HFF-Myc (cell line): ENCODE results near the gene CPVL.

Source experiments
- DNase-seq: peaks from one replicate; pipeline ENCODE4 v3.0.0-alpha.2; 2011; ENCODE audit warnings: low read depth; ENCODE audit errors: extremely low read depth
- H3K4me3 ChIP-seq: replicated peaks from 2 replicates; pipeline ENCODE4 v1.5.1; 2011; ENCODE audit warnings: low read depth, mild to moderate bottlenecking, control low read depth, low read length
- TF ChIP-seq, protein P1 (sequence below): IDR thresholded peaks from 2 replicates; pipeline ENCODE4 v1.5.1; 2012; ENCODE audit warnings: mild to moderate bottlenecking, low read depth, low read length, control low read depth; ENCODE audit errors: missing control alignments

CPVL gene

DNA sequence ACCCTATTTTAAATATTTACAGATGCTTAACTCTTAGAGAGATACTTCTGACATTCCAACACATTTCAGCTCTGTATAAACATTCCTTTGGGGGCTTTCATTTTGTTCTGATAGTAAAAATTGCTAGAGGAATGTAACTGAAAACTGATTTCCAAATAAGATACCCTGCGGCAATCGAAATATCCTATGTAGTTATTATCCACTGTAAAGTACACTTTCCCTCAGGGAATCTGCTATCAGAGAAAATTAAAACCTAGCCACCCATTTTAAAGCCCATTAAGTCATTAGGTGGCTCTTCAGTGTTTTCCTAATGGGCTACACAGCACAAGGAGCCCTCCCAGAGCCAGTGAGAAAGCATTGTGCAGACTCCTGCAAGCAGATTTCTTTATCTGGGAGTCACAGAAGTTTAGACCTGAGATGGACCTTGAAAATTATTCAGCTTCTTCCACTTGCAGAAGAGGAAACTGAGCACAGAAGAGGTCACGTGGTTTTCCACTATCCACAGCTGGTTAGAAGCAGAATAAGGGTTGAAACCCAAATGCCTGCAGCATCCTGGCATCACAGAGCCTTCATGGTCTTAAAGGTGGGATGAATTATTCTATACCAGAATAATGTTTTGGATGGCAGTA, 12.6 kb upstream of the CPVL start:
- no peak for DNase-seq
- TF ChIP-seq, protein P1, sequence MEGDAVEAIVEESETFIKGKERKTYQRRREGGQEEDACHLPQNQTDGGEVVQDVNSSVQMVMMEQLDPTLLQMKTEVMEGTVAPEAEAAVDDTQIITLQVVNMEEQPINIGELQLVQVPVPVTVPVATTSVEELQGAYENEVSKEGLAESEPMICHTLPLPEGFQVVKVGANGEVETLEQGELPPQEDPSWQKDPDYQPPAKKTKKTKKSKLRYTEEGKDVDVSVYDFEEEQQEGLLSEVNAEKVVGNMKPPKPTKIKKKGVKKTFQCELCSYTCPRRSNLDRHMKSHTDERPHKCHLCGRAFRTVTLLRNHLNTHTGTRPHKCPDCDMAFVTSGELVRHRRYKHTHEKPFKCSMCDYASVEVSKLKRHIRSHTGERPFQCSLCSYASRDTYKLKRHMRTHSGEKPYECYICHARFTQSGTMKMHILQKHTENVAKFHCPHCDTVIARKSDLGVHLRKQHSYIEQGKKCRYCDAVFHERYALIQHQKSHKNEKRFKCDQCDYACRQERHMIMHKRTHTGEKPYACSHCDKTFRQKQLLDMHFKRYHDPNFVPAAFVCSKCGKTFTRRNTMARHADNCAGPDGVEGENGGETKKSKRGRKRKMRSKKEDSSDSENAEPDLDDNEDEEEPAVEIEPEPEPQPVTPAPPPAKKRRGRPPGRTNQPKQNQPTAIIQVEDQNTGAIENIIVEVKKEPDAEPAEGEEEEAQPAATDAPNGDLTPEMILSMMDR: no peak
- H3K4me3 ChIP-seq: no peak overlapping the region

DNA sequence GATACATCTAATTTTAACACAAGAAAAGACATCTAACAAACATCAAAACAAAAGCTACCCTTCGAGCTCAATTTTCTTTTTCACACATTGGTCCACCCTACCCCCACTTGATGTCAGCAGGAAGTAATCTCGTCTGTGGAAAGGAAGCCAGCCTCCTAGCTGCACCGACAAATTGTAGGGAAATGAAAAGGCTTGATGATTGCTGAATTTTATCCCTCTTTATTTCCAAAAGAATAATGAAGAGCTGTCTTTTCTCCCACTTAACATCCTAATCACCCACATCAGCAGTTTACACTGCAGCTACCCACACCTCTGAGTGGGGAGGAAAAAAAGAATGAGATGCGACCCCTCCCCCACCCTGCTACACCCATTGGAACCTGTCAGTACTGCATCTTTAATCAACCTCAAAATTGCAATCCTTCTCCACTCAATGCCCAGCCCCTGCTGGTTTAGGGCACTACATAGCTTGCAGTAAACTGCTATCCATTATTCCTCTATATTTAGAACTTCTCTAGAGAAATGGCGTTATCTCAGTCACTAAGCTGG, 10.6 kb upstream of the CPVL start:
- TF ChIP-seq, protein P1: no peak
- no peak for DNase-seq
- H3K4me3 ChIP-seq: no peak overlapping the region

DNA sequence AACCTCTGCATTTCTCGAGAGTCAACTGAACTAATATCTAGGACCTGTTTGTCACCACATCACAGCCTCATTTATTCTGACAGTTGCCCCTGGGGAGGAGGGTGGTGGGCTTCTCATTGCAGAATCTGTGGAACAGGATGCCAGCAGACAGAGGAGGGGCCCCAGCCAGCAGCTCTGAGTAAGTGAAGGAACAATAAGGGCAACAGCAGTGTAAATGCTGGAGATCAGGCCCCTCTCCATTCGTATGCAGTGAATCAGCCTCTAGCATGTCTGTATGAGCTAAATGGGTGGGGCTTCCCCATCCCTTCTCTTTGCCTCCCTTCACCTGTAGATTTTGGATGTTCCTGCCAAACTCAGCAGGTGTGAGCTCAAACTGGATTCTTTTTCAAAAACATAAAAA, 7.7 kb upstream of the CPVL start:
- H3K4me3 ChIP-seq: no peak overlapping the region
- TF ChIP-seq, protein P1: no peak
- no peak for DNase-seq

DNA sequence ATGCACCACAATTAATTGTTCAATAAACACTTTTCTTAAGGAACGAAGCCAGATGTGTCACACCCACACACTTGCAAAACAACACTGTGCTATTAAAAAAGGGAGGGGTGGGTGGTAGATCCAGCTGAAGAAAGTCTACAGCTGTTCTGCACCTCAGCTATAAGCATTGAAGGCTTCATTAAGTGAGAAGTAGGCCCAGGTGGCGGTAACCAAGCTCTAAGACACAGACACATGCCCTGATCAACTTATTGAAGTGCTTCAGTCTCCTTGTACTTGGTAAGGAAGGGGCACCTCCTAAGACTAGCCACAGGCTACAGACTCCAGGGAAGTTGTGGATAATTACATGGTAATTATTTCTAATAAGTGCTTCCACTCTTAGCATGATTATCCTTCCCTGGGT, 4.5 kb upstream of the CPVL start:
- no peak overlapping the region for H3K4me3 ChIP-seq
- TF ChIP-seq, protein P1: no peak
- no peak for DNase-seq

DNA sequence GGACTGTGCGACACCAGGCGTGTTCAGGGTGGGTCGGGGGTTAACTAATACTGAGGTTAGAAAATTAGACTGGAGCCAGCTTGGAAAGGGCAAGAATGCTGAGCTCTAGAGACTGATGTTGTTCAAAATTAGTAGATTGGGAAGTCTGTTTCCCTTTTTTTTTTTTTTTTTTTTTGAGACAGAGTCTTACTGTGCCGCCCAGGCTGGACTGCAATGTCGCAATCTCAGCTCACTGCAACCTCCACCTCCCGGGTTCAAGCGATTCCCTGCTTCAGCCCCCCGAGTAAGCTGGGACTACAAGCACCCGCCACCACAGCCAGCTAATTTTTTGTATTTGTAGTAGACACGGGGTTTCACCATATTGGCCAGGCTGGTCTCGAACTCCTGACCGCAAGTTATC, 2.7 kb upstream of the CPVL start:
- H3K4me3 ChIP-seq: no peak overlapping the region
- TF ChIP-seq, protein P1: no peak
- no peak for DNase-seq

DNA sequence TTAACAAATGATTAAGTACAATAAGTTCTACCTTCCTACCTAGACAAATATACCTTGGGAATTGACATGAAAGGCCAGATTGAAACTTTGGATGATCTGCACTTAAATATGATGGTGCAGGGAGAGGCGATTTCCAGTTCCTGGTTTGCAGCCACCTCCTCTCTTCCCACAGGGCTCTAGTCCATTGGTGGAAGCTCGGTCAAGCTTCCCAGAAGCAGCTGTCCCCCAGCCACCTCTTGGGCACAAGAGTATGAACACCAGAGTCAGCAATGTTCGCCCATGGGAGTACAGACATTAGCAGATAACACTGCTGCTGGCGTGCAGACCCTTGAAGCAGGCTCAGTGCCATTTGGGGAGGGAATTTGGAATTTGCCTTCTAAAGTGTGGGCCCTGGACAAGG, 1.5 kb upstream of the CPVL start:
- no peak for DNase-seq
- H3K4me3 ChIP-seq: no peak overlapping the region
- TF ChIP-seq, protein P1: no peak
